DOHH2 (cell line): Measurements from ENCODE around the gene HECW1.

Experiments used
- H3F3A ChIP-seq: fragments of 200-600 bp; sonication (generic), shearing (Covaris generic); 2 replicates; pipeline ENCODE4 v1.6.0; 2016; ENCODE audit warnings: antibody characterized with exemption, mild to moderate bottlenecking; ENCODE audit not compliant: control insufficient read depth, insufficient read depth
- H3K27ac ChIP-seq: fragments of 200-600 bp; sonication (generic); 2 replicates; pipeline ENCODE4 v1.5.1; 2014; ENCODE audit warnings: low read depth, mild to moderate bottlenecking, low read length, moderate library complexity
- H3K27me3 ChIP-seq: fragments of 200-600 bp; sonication (generic); 2 replicates; pipeline ENCODE4 v1.6.1; 2014; ENCODE audit warnings: mild to moderate bottlenecking, low read length, mixed read lengths; ENCODE audit not compliant: control insufficient read depth
- H3K36me3 ChIP-seq: fragments of 200-600 bp; sonication (generic); 2 replicates; pipeline ENCODE4 v1.6.1; 2014; ENCODE audit warnings: mild to moderate bottlenecking, low read length, moderate library complexity, mixed read lengths; ENCODE audit not compliant: control insufficient read depth
- H3K4me1 ChIP-seq: fragments of 200-600 bp; sonication (generic); 2 replicates; pipeline ENCODE4 v1.6.1; 2014; ENCODE audit warnings: mild to moderate bottlenecking, low read length, mixed read lengths; ENCODE audit not compliant: control insufficient read depth
- H3K4me2 ChIP-seq: fragments of 200-600 bp; sonication (generic); 2 replicates; pipeline ENCODE4 v1.6.0; 2014; ENCODE audit warnings: mild to moderate bottlenecking, low read length, moderate library complexity
- H3K4me3 ChIP-seq: fragments of 200-600 bp; sonication (generic); 2 replicates; pipeline ENCODE4 v1.5.1; 2014; ENCODE audit warnings: mild to moderate bottlenecking, low read length, mixed read lengths
- H3K79me2 ChIP-seq: fragments of 200-600 bp; sonication (generic); 2 replicates; pipeline ENCODE4 v1.6.1; 2014; ENCODE audit warnings: mild to moderate bottlenecking, low read length, mixed read lengths; ENCODE audit not compliant: control insufficient read depth
- H3K9me2 ChIP-seq: fragments of 200-600 bp; sonication (generic); replicated peaks from 2 replicates; pipeline ENCODE4 v1.6.1; 2014; ENCODE audit warnings: mild to moderate bottlenecking, low read length, mixed read lengths; ENCODE audit not compliant: control insufficient read depth
- H3K9me3 ChIP-seq: fragments of 200-600 bp; sonication (generic); 2 replicates; pipeline ENCODE4 v1.6.1; 2014; ENCODE audit warnings: antibody characterized with exemption, low read length, mixed read lengths; ENCODE audit not compliant: control insufficient read depth, insufficient read depth
- H4K20me1 ChIP-seq: fragments of 200-600 bp; sonication (generic); 2 replicates; pipeline ENCODE4 v1.6.0; 2014; ENCODE audit warnings: low read depth, mild to moderate bottlenecking, antibody characterized with exemption, low read length, moderate library complexity; ENCODE audit not compliant: control insufficient read depth, insufficient read depth
- EZH2phosphoT487 ChIP-seq: fragments of 200-600 bp; sonication (generic); IDR thresholded peaks from 2 replicates; pipeline ENCODE4 v1.6.1; 2017; ENCODE audit warnings: borderline replicate concordance, mild to moderate bottlenecking, antibody characterized with exemption, low read length, moderate library complexity, mixed read lengths
- TF ChIP-seq, protein P1 (sequence below): fragments of 200-600 bp; sonication (generic); IDR thresholded peaks from one replicate; pipeline ENCODE4 v1.5.1; 2014; ENCODE audit warnings: antibody characterized with exemption, mild to moderate bottlenecking, low read depth, low read length; ENCODE audit not compliant: poor library complexity, severe bottlenecking

The HECW1 gene

GRCh38 chr7:43588477-43589132, 476.2 kb downstream of the HECW1 start:
- H3K36me3 ChIP-seq: peaks cover 42% of the 10 kb centered on the region

GRCh38 chr7:43589133-43589478, 476.7 kb downstream of the HECW1 start:
- H3K27me3 ChIP-seq: no peaks in the 10 kb centered on the region
- TF ChIP-seq, protein P1, sequence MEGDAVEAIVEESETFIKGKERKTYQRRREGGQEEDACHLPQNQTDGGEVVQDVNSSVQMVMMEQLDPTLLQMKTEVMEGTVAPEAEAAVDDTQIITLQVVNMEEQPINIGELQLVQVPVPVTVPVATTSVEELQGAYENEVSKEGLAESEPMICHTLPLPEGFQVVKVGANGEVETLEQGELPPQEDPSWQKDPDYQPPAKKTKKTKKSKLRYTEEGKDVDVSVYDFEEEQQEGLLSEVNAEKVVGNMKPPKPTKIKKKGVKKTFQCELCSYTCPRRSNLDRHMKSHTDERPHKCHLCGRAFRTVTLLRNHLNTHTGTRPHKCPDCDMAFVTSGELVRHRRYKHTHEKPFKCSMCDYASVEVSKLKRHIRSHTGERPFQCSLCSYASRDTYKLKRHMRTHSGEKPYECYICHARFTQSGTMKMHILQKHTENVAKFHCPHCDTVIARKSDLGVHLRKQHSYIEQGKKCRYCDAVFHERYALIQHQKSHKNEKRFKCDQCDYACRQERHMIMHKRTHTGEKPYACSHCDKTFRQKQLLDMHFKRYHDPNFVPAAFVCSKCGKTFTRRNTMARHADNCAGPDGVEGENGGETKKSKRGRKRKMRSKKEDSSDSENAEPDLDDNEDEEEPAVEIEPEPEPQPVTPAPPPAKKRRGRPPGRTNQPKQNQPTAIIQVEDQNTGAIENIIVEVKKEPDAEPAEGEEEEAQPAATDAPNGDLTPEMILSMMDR: no peak
- no peak for TF ChIP-seq EZH2phosphoT487
- H4K20me1 ChIP-seq: peaks cover 30% of the 10 kb centered on the region
- peaks cover 85% of the 10 kb centered on the region for H3K4me1 ChIP-seq
- no peaks in the 10 kb centered on the region for H3K9me3 ChIP-seq
- H3K4me2 ChIP-seq: peak overlapping the region; percentile 87
- H3K27ac ChIP-seq: 0 out of 2 replicates have a peak overlapping the region, but pooled peaks have one; percentile 7
- peaks cover 41% of the 10 kb centered on the region for H3K36me3 ChIP-seq
- peaks cover 100% of the 10 kb centered on the region for H3K79me2 ChIP-seq
- H3K4me3 ChIP-seq: peak overlapping the region; percentile 83
- H3F3A ChIP-seq: peaks cover 7% of the 10 kb centered on the region; the same call in 1 of the 2 replicates
- H3K9me2 ChIP-seq: no peaks in the 10 kb centered on the region

More at GRCh38 chr7:43588477-43589132, 476.2 kb downstream of the HECW1 start:
- Histone ChIP-seq H3K4me1 (peaks cover 80% of the 10 kb centered on the region), H3K9me3 (no peaks in the 10 kb centered on the region), H3F3A (peaks cover 11% of the 10 kb centered on the region), H3K9me2 (no peaks in the 10 kb centered on the region), H3K4me2 (peak overlapping the region; percentile 87), H3K27me3 (no peaks in the 10 kb centered on the region), H3K27ac (0 out of 2 replicates have a peak overlapping the region, but pooled peaks have one; percentile 7), H3K4me3 (peak overlapping the region; percentile 83), H3K79me2 (peaks cover 100% of the 10 kb centered on the region), H4K20me1 (peaks cover 30% of the 10 kb centered on the region)
- TF ChIP-seq, protein P1: no peak
- TF ChIP-seq EZH2phosphoT487: no peak

DNA sequence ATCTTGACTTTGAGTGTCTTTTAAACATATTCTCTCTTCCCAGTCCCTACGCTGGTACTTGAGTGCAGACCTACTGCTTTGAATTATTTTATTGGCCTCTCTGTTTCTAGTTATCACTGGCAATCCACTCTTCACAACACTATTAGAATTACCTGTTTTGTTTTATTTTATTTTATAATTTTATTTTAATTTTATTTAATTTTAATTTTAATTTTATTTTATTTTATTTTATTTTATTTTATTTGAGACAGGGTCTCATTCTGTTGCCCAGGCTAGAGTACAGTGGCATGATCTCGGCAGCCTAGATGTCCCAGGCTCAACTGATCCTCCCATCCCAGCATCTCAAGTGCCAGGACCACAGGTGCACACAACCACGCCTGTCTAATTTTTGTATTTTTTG, 477.3 kb downstream of the HECW1 start:
- peak overlapping the region; percentile 87 for H3K4me2 ChIP-seq
- TF ChIP-seq EZH2phosphoT487: no peak
- TF ChIP-seq, protein P1: no peak

More for the DNA sequence above, 477.3 kb downstream of the HECW1 start:
- H3K9me3 ChIP-seq: no peaks in the 10 kb centered on the region
- H3K4me1 ChIP-seq: peaks cover 90% of the 10 kb centered on the region
- H4K20me1 ChIP-seq: peaks cover 29% of the 10 kb centered on the region
- H3K4me3 ChIP-seq: 0 out of 2 replicates have a peak overlapping the region, but pooled peaks have one; percentile 6
- peaks cover 4% of the 10 kb centered on the region; the same call in 1 of the 2 replicates for H3F3A ChIP-seq
- no peak overlapping the region for H3K27ac ChIP-seq
- H3K9me2 ChIP-seq: no peaks in the 10 kb centered on the region
- H3K36me3 ChIP-seq: peaks cover 39% of the 10 kb centered on the region
- H3K79me2 ChIP-seq: peaks cover 100% of the 10 kb centered on the region
- H3K27me3 ChIP-seq: no peaks in the 10 kb centered on the region
